Testis (tissue), 3 donors: ENCODE results near the gene ZNF768. TPM values are rescaled to one million over a fixed set of nuclear protein-coding genes. Genes with fewer than 3 reads are reported as not detected.

Source experiments
- DNase-seq: peaks from one replicate; pipeline ENCODE4 v3.0.0-alpha.2; 2019
- H3K27ac ChIP-seq, 2 donors: fragments of 200-600 bp; sonication (generic); one replicate each; pipeline ENCODE4 v1.5.1; 2019
- H3K27me3 ChIP-seq: fragments of 200-600 bp; sonication (generic); one replicate; pipeline ENCODE4 v1.5.1; 2019
- H3K36me3 ChIP-seq: fragments of 200-600 bp; sonication (generic); one replicate; pipeline ENCODE4 v1.5.1; 2017; ENCODE audit warnings: low read depth; ENCODE audit errors: missing control alignments
- H3K4me1 ChIP-seq: fragments of 200-600 bp; sonication (generic); one replicate; pipeline ENCODE4 v1.5.1; 2019
- H3K4me3 ChIP-seq, 2 donors: fragments of 200-600 bp; sonication (generic); one replicate each; pipeline ENCODE4 v1.5.1; 2017 to 2019
- H3K9me3 ChIP-seq: fragments of 200-600 bp; sonication (generic); one replicate; pipeline ENCODE4 v1.5.1; 2017
- CTCF ChIP-seq, 3 experiments: fragments of 450-650 bp in 2 of 3; fragments of 200-600 bp in 1 of 3; sonication (generic) in 1 of 3; IDR thresholded peaks; one replicate each; pipeline ENCODE4 v1.5.1; 2016 to 2019; ENCODE audit warnings: antibody characterized with exemption in 3 of 3, mild to moderate bottlenecking in 2 of 3, moderate library complexity in 1 of 3
- POLR2A ChIP-seq: fragments of 450-650 bp; IDR thresholded peaks from one replicate; pipeline ENCODE4 v1.6.1; 2017; ENCODE audit warnings: antibody characterized with exemption, mild to moderate bottlenecking, moderate library complexity
- WGBS, 2 donors: methylation state at CpG; one replicate each; pipeline ENCODE4 v1.1.5; 2018; 5-methylcytosine and 5-hydroxymethylcytosine counted together
- intact Hi-C: fragments of 100-400 bp; cut with DNase I; formaldehyde crosslinking; loops from one replicate; pipeline ENCODE4 v1.15.1; 2023; ENCODE audit warnings: low total_unique reads
- polyA plus RNA-seq: library from polyadenylated mRNA; stranded (reverse); fragments of 350-450 nt; fragmentation: Illumina TruSeq; extraction: RNeasy Lipid Tissue Mini Kit (QIAGEN cat#74804); gene quantifications from one replicate; pipeline ENCODE4 v1.2.3, GENCODE V29; 2014; ENCODE audit warnings: low read depth, low replicate concordance; ENCODE audit not compliant: insufficient read depth
- total RNA-seq, 2 donors: library from RNA; depleted of rRNA; stranded (reverse); fragments of >200 nt; gene quantifications; one replicate each; pipeline ENCODE4 v1.2.3, GENCODE V29; 2016

ZNF768 gene
- total and polyA plus RNA-seq, 3 donors from 2014 or later, result 52.2 to 64.3 (median 52.3) TPM

DNA sequence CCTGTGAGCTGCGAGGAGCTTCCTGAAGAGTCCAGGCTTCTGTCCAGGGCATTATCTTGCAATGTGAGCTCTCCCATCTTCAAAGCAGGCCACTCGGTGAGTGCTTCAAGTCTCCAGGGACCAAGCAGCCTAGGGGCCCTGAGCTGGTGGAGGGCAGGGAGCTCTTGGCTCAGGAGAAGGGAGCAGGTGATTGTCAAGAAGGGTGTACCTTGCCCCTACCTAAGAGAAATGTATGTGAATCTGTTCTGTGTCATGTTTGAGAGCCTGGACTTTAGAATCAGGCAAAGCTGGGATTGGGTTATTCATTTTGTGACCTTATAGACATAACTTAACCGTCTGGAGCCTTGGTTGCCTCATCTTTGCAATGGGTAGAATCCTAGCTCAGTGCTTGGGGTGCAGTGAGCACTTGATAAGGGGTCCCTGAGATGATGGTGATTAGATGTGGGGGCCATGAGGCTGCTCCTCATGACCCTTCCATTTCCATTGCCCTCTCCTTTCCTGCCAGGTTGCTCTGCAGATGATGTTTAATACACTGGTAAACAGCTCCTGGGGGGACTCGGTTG, 15.9 kb downstream of the ZNF768 start:
- intact Hi-C loops, result no loop called here
- 53 to 60% methylated on average over 2 to 4 of the region's 4 CpGs for WGBS, 2 donors
- Histone ChIP-seq H3K4me1 (no peaks in the 10 kb centered on the region), H3K27ac (no peak overlapping the region), H3K4me3 (no peak overlapping the region), H3K36me3 (no peaks in the 10 kb centered on the region), H3K9me3 (no peaks in the 10 kb centered on the region), H3K27me3 (no peaks in the 10 kb centered on the region)
- DNase-seq, result no peak
- TF ChIP-seq CTCF (IDR thresholded peaks at IDR 0.05) (no peak), POLR2A (no peak)

DNA sequence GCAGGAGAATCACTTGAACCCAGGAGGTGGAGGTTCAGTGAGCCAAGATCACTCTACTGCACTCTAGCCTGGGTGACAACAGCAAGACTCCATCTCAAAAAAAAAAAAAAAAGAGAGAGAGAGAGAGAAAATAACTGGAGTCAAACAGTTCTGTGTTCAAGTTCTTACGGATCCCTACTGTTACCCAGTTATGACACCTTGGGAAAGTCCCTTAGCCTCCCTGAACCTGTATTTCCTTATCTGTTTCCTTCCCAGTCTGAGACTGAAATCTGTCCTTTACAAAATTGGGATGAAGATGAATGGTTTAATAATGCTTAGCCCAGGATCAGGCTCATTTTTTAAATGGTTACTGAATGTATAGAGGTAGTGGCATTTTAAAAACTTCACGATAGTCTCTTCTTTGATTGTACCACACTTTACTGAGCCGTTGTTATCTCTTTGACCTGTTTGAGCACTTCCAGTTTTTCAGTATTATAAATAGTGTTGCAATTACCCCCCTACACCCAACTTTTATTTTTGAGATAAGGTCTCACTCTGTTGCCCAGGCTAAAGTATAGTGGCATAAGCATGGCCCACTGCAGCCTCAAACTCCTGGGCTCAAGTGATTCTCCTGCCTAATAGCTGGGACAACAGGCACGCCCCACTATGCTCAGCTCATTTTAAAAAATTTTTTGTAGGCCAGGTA, 17.1 kb downstream of the ZNF768 start:
- intact Hi-C loops, result no loop called here
- no peaks in the 10 kb centered on the region for H3K27me3 ChIP-seq
- no peak overlapping the region for H3K4me3 ChIP-seq
- no peaks in the 10 kb centered on the region for H3K36me3 ChIP-seq
- H3K9me3 ChIP-seq, result no peaks in the 10 kb centered on the region
- WGBS, 2 donors, result 69 to 71% methylated on average over 4 of the region's 4 CpGs
- DNase-seq, result no peak
- no peak overlapping the region for H3K27ac ChIP-seq
- no peaks in the 10 kb centered on the region for H3K4me1 ChIP-seq
- TF ChIP-seq POLR2A (no peak), CTCF (IDR thresholded peaks at IDR 0.05) (no peak)

DNA sequence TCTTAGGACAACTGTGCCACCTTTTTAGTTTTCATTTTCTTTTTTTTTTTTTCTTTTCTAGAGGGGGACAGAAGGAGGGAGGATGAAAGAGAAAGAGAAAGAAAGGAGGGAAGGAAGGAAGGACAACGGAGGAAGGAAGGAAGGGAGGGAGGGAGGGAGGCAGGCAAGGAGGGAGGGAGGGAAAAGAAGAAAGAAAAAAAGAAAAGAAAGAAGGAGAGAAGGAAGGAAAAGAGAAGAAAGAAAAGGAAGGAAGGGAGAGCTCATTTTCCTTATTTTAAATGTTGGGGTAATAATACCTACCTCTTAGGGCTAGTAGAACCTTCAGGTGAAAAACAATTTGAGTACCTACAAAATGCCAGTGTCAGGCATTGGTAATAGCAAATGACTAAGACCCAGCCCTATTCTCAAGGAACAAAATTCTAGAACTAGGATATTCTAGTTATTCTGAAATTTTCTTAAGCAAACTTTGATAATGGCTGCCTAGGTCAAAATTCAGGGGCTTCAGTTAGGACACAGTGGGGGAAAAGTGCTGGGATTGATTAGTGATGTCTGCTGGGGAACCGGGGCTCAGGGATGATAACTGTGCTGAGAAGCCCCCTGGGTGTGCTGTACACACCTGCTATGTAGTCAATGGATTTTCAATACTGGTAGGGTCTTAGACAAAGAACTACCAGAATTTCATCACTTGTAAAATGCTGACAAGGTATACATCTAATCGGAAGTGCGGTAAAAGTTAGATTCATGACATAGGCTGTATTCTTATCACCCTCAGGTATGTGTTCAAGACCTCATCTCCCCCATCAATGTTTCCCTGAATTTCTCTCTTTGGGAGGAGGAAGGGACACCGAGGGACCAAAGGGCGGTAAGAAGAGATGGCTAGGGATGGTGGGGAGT, 22.7 kb downstream of the ZNF768 start:
- intact Hi-C loops, result no loop called here
- TF ChIP-seq CTCF (IDR thresholded peaks at IDR 0.05), result no peak
- no peak for TF ChIP-seq POLR2A
- H3K27ac ChIP-seq, result no peak overlapping the region
- DNase-seq, result no peak
- no peaks in the 10 kb centered on the region for H3K9me3 ChIP-seq
- H3K4me3 ChIP-seq, result no peak overlapping the region
- WGBS, 2 donors, result 79 to 87% methylated on average over 6 of the region's 6 CpGs
- H3K27me3 ChIP-seq, result no peaks in the 10 kb centered on the region
- no peaks in the 10 kb centered on the region for H3K36me3 ChIP-seq
- no peaks in the 10 kb centered on the region for H3K4me1 ChIP-seq

DNA sequence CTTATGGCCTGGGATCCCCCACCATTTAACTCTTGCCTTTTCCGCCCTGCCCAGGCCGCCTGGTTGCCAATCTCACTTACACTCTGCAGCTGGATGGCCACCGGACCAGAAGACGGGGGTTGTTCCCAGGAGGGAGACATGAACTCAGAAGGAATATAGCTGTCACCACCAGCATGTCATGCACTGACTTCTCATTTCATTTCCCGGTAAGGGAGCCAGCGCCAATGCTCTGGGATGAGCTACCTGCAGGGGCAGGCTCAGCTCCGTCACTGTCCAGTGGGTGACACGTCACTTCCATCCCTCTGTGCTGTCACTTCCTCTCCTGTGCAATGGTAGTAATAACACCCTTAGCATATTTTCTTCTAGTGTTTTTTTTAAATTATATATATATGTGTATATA, 27.1 kb downstream of the ZNF768 start:
- no peaks in the 10 kb centered on the region for H3K4me1 ChIP-seq
- H3K36me3 ChIP-seq, result no peaks in the 10 kb centered on the region
- intact Hi-C loops, result no loop called here
- no peak for TF ChIP-seq CTCF (IDR thresholded peaks at IDR 0.05)
- no peak for TF ChIP-seq POLR2A
- no peak for DNase-seq
- no peaks in the 10 kb centered on the region for H3K27me3 ChIP-seq
- H3K9me3 ChIP-seq, result no peaks in the 10 kb centered on the region
- H3K27ac ChIP-seq, result no peak overlapping the region
- H3K4me3 ChIP-seq, result no peak overlapping the region
- WGBS, 2 donors, result 77 to 80% methylated on average over 8 of the region's 8 CpGs
